IMR-90 (cell line): Measurements from ENCODE around the gene P2RY2. TPM values are rescaled to one million over a fixed set of nuclear protein-coding genes. Genes with fewer than 3 reads are reported as not detected.
"Not testable (repeated sequence)": the region's sequence is repeated elsewhere in the genome, so short reads cannot be mapped to it uniquely, and the experiment has no call there.

Experiments used
- ATAC-seq: fragments of 200-7000 bp; cut with Tn5 transposase; 2 replicates; pipeline ENCODE4 v1.9.1; 2020; ENCODE audit warnings: low read depth, mild to moderate bottlenecking, moderate library complexity
- BruUV-seq: library from RNA; stranded (reverse); fragments of 400-500 nt; replicated peaks from 2 replicates; lab custom pipeline; 2021; lab: Mats Ljungman, UMichigan
- CTCF ChIA-PET: fragments of 300-600 bp; formaldehyde crosslinking; extraction: SDS; loops from one replicate; lab custom pipeline; 2021; ENCODE audit warnings: antibody characterized with exemption; lab: Yijun Ruan, JAX
- POLR2A ChIA-PET: fragments of 300-600 bp; sonication (Branson Sonifier 250); formaldehyde crosslinking; loops from one replicate; lab custom pipeline; 2022; ENCODE audit warnings: antibody characterized with exemption; ENCODE audit not compliant: unreplicated experiment; lab: Charles Lee
- DNase-seq: peaks from one replicate; pipeline ENCODE4 v3.0.0; 2013
- H2AFZ ChIP-seq: replicated peaks from 2 replicates; pipeline ENCODE3; 2013; ENCODE audit warnings: low read length, mild to moderate bottlenecking; ENCODE audit not compliant: poor library complexity
- H2AK5ac ChIP-seq: 2 replicates; pipeline ENCODE4 v1.6.1; 2013; ENCODE audit warnings: low read depth, low read length, inconsistent platforms
- H2AK9ac ChIP-seq: replicated peaks from 2 replicates; pipeline ENCODE3; 2013; ENCODE audit warnings: mild to moderate bottlenecking, low read depth, low read length, moderate library complexity; ENCODE audit not compliant: poor library complexity
- H2BK120ac ChIP-seq: 2 replicates; pipeline ENCODE4 v1.6.1; 2013; ENCODE audit warnings: low read depth, low read length, inconsistent platforms
- H2BK15ac ChIP-seq: 3 replicates; pipeline ENCODE4 v1.6.1; 2013; ENCODE audit warnings: low read depth, low read length, inconsistent platforms
- H2BK20ac ChIP-seq: 2 replicates; pipeline ENCODE4 v1.6.1; 2013; ENCODE audit warnings: low read depth, mild to moderate bottlenecking, inconsistent platforms, low read length, moderate library complexity
- H2BK5ac ChIP-seq: 2 replicates; pipeline ENCODE4 v1.6.1; 2013; ENCODE audit warnings: mild to moderate bottlenecking, low read depth, low read length, inconsistent platforms; ENCODE audit not compliant: poor library complexity, severe bottlenecking
- H3K14ac ChIP-seq: replicated peaks from 2 replicates; pipeline ENCODE4 v1.6.1; 2013; ENCODE audit warnings: low read depth, low read length, inconsistent platforms
- H3K18ac ChIP-seq: 2 replicates; pipeline ENCODE4 v1.6.1; 2013; ENCODE audit warnings: low read depth, low read length, control low read depth
- H3K23ac ChIP-seq: 2 replicates; pipeline ENCODE4 v1.6.1; 2013; ENCODE audit warnings: low read depth, low read length, inconsistent platforms
- H3K27ac ChIP-seq: 2 replicates; pipeline ENCODE4 v1.5.1; 2013; ENCODE audit warnings: mild to moderate bottlenecking, control low read depth, low read length; ENCODE audit not compliant: insufficient read depth
- H3K27me3 ChIP-seq: 2 replicates; pipeline ENCODE4 v1.6.1; 2013; ENCODE audit warnings: low read length; ENCODE audit not compliant: control insufficient read depth, insufficient read depth
- H3K36me3 ChIP-seq: 2 replicates; pipeline ENCODE4 v1.6.1; 2013; ENCODE audit warnings: low read length, mixed read lengths; ENCODE audit not compliant: control insufficient read depth, insufficient read depth
- H3K4ac ChIP-seq: 2 replicates; pipeline ENCODE4 v1.6.1; 2013; ENCODE audit warnings: low read depth, low read length, inconsistent platforms
- H3K4me1 ChIP-seq: 2 replicates; pipeline ENCODE4 v1.6.1; 2013; ENCODE audit warnings: low read length, mixed read lengths; ENCODE audit not compliant: control insufficient read depth, insufficient read depth
- H3K4me2 ChIP-seq: 2 replicates; pipeline ENCODE4 v1.6.1; 2013; ENCODE audit warnings: low read depth, mild to moderate bottlenecking, control low read depth, low read length, moderate library complexity
- H3K4me3 ChIP-seq: 2 replicates; pipeline ENCODE4 v1.5.1; 2013; ENCODE audit warnings: low read depth, mild to moderate bottlenecking, control low read depth, low read length, moderate library complexity; ENCODE audit not compliant: insufficient read depth
- H3K56ac ChIP-seq: 2 replicates; pipeline ENCODE4 v1.6.1; 2013; ENCODE audit warnings: low read length, inconsistent platforms; ENCODE audit not compliant: insufficient read depth; ENCODE audit errors: extremely low read depth
- H3K79me1 ChIP-seq, 2 experiments: 2 replicates each; pipeline ENCODE4 v1.6.1; 2013; ENCODE audit warnings: low read length in 2 of 2, inconsistent platforms in 1 of 2, low read depth in 1 of 2
- H3K9ac ChIP-seq: 2 replicates; pipeline ENCODE4 v1.6.1; 2013; ENCODE audit warnings: low read depth, low read length, control low read depth
- H3K9me1 ChIP-seq: 2 replicates; pipeline ENCODE4 v1.6.1; 2013; ENCODE audit warnings: low read length, inconsistent platforms; ENCODE audit not compliant: insufficient read depth
- H3K9me3 ChIP-seq: 2 replicates; pipeline ENCODE4 v1.6.1; 2013; ENCODE audit warnings: low read length; ENCODE audit not compliant: control insufficient read depth, insufficient read depth
- H4K20me1 ChIP-seq: 2 replicates; pipeline ENCODE4 v1.6.1; 2013; ENCODE audit warnings: low read length, inconsistent platforms; ENCODE audit not compliant: insufficient read depth
- H4K5ac ChIP-seq: 2 replicates; pipeline ENCODE4 v1.6.1; 2013; ENCODE audit warnings: mild to moderate bottlenecking, low read depth, low read length, control low read depth
- H4K8ac ChIP-seq, 2 experiments: 2 replicates each; pipeline ENCODE4 v1.6.1; 2013; ENCODE audit warnings: low read depth in 2 of 2, low read length in 2 of 2, control low read depth in 1 of 2, inconsistent platforms in 1 of 2
- H4K91ac ChIP-seq: 2 replicates; pipeline ENCODE4 v1.6.1; 2013; ENCODE audit warnings: low read depth, low read length, inconsistent platforms; ENCODE audit not compliant: insufficient read depth
- BHLHE40 ChIP-seq: fragments of 150-350 bp; IDR thresholded peaks from 2 replicates; pipeline ENCODE4 v1.6.1; 2016; ENCODE audit warnings: mild to moderate bottlenecking, low read depth, low read length
- CEBPB ChIP-seq: IDR thresholded peaks from 2 replicates; pipeline ENCODE4 v1.6.1; 2012; ENCODE audit warnings: low read depth, low read length, improper control_type of control experiment
- FOS ChIP-seq: fragments of 150-350 bp; IDR thresholded peaks from 2 replicates; pipeline ENCODE4 v1.6.1; 2016; ENCODE audit warnings: low read depth, low read length
- NFE2L2 ChIP-seq: fragments of 150-350 bp; IDR thresholded peaks from 2 replicates; pipeline ENCODE4 v1.6.1; 2016; ENCODE audit warnings: low read depth, mild to moderate bottlenecking, low read length
- POLR2A ChIP-seq: IDR thresholded peaks from 2 replicates; pipeline ENCODE4 v1.6.1; 2012; ENCODE audit warnings: mild to moderate bottlenecking, low read depth, low read length
- RCOR1 ChIP-seq: IDR thresholded peaks from 2 replicates; pipeline ENCODE4 v1.6.1; 2012; ENCODE audit warnings: mild to moderate bottlenecking, low read length, improper control_type of control experiment; ENCODE audit not compliant: insufficient replicate concordance
- RFX5 ChIP-seq: IDR thresholded peaks from 2 replicates; pipeline ENCODE4 v1.8.0; 2012; ENCODE audit warnings: low read depth, mild to moderate bottlenecking, low read length, moderate library complexity
- WGBS, 2 experiments: methylation state at CpG; one replicate each; pipeline versions ENCODE4 v1.1.5 to v1.1.7; 2013; ENCODE audit warnings: missing lambda C conversion rate in 2 of 2; ENCODE audit not compliant: insufficient read length in 1 of 2; ENCODE audit errors: extremely low coverage in 2 of 2; 5-methylcytosine and 5-hydroxymethylcytosine counted together
- dilution Hi-C: fragments of 300-500 bp; cut with HindIII; formaldehyde crosslinking; loops from one replicate; pipeline ENCODE4 v1.14.3; 2018; ENCODE audit warnings: low sequenced_read_pairs; ENCODE audit not compliant: unreplicated experiment
- in situ Hi-C: fragments of 300-500 bp; cut with MboI; formaldehyde crosslinking; loops from 3 replicates; pipeline ENCODE4 v1.14.3; 2019; ENCODE audit warnings: low sequenced_read_pairs, inconsistent platforms, mixed read lengths
- intact Hi-C: fragments of 100-400 bp; cut with micrococcal nuclease; formaldehyde crosslinking; loops from 2 replicates; pipeline ENCODE4 v1.10.0; 2022
- polyA plus RNA-seq, 3 experiments: library from polyadenylated mRNA; depleted of rRNA; stranded (reverse); fragments of >200 nt; gene quantifications; 2 replicates each; pipeline ENCODE4 v1.2.3, GENCODE V29; 2012; ENCODE audit warnings: low replicate concordance in 1 of 3
- total RNA-seq: library from RNA; depleted of rRNA; stranded (reverse); fragments of >200 nt; gene quantifications from 2 replicates; pipeline ENCODE4 v1.2.3, GENCODE V29; 2012
- TF ChIP-seq, protein P1 (sequence below): fragments of 150-350 bp; IDR thresholded peaks from 2 replicates; pipeline ENCODE4 v1.6.1; 2017; ENCODE audit warnings: mild to moderate bottlenecking, antibody characterized with exemption, low read length, low read depth

Gene P2RY2
- total and polyA plus RNA-seq, 2 of the 4 experiments (the other 2 are of a cell fraction) = not detected

DNA sequence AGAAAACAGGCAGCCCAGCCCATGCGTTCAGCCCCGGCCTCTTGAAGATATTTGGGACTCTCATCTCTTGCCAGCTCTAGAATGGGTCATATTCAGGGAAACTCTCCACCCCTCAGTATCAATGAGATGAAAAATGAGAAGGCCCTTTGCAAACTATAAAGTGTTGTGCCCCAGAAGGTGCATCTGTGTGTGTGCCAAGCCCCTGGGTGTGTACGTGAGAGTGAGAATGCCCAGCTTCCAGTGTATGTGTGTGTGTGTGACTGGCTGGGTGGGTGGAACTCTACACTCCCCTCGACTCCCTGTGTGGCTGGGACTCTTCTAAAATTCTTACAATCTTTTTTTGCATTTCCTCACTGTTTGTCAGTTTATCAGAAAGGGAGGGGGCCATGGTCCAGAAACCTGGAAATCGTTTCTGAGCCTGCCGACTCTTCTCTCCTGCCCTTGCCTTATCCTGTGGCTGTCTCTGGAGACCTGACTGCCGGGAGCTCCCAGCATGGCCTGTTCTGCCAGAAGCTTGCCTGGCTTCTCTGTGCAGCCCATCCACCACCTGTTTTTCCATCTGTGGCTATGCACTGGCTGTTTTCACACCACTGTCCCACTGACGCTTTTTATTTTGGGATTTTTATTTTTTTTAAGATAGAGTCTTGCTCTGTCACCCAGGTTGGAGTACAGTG lies 55.3 kb downstream of the P2RY2 start:
- BruUV-seq = no TSS peak
- DNase-seq = no peak
- CTCF ChIA-PET = interaction anchor here (1.2 to 1.3 kb wide), 2 partner anchors 14 to 15 kb away, joined by 4 read pairs; no protein-coding TSS in a partner anchor
- H3K14ac ChIP-seq = no peak overlapping the region
- H2BK120ac ChIP-seq = no peak overlapping the region
- no peak overlapping the region for H2BK20ac ChIP-seq
- H2BK15ac ChIP-seq = no peak overlapping the region
- no peak overlapping the region for H4K8ac ChIP-seq
- no peaks in the 10 kb centered on the region for H4K20me1 ChIP-seq
- no peak overlapping the region for H2AFZ ChIP-seq
- no peak overlapping the region for H4K91ac ChIP-seq
- H3K4ac ChIP-seq = no peak overlapping the region
- no peak for ATAC-seq
- H2AK5ac ChIP-seq = no peak overlapping the region
- H3K27ac ChIP-seq = no peak overlapping the region
- intact Hi-C loops = no loop called here
- no peak overlapping the region for H3K9ac ChIP-seq
- no peaks in the 10 kb centered on the region for H3K79me1 ChIP-seq
- H3K4me3 ChIP-seq = no peak overlapping the region
- H3K56ac ChIP-seq = no peak overlapping the region
- H3K36me3 ChIP-seq = no peaks in the 10 kb centered on the region
- no CpG with 5 or more reads among the region's 8 CpGs for WGBS, 2 experiments
- no peak overlapping the region for H4K5ac ChIP-seq
- no peaks in the 10 kb centered on the region for H3K9me1 ChIP-seq
- no peaks in the 10 kb centered on the region for H3K4me1 ChIP-seq
- no peak overlapping the region for H3K23ac ChIP-seq
- H3K27me3 ChIP-seq = peaks cover 39% of the 10 kb centered on the region
- no peak overlapping the region for H3K4me2 ChIP-seq
- in situ Hi-C loops = no loop called here
- dilution Hi-C loops = no loop called here
- H2BK5ac ChIP-seq = no peak overlapping the region
- H2AK9ac ChIP-seq = no peak overlapping the region
- H3K9me3 ChIP-seq = no peaks in the 10 kb centered on the region
- H3K18ac ChIP-seq = no peak overlapping the region
- POLR2A ChIA-PET = no interaction called here
- no peak for TF ChIP-seq RCOR1
- no peak for TF ChIP-seq NFE2L2
- no peak for TF ChIP-seq RFX5
- no peak for TF ChIP-seq BHLHE40
- TF ChIP-seq POLR2A = no peak
- no peak for TF ChIP-seq FOS
- TF ChIP-seq CEBPB = no peak
- TF ChIP-seq, protein P1, sequence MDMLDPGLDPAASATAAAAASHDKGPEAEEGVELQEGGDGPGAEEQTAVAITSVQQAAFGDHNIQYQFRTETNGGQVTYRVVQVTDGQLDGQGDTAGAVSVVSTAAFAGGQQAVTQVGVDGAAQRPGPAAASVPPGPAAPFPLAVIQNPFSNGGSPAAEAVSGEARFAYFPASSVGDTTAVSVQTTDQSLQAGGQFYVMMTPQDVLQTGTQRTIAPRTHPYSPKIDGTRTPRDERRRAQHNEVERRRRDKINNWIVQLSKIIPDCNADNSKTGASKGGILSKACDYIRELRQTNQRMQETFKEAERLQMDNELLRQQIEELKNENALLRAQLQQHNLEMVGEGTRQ = no peak

DNA sequence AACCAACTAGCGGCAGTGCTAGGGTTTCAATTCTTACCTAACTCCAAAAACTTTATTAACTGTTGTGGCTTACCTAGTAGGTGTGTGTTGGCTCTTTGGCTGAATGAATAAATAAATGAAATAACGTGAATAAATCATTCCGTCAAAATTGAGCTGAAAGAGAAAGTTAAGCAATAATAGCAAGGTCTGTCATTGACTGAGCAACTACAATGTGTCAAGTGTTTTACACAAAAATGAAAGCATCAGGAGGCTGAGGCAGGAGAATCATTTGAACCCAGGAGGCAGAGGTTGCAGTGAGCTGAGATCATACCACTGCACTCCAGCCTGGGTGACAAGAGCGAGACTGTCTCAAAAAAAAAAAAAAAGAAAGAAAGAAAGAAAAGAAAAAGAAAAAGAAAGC lies 56.1 kb downstream of the P2RY2 start:
- in situ Hi-C loops, H2AFZ ChIP-seq, H2BK20ac ChIP-seq, H3K56ac ChIP-seq, H3K79me1 ChIP-seq, H3K4me1 ChIP-seq, H2AK9ac ChIP-seq, H2AK5ac ChIP-seq, H3K9me1 ChIP-seq, H3K4me2 ChIP-seq, H2BK5ac ChIP-seq, H4K20me1 ChIP-seq, H3K23ac ChIP-seq, H4K91ac ChIP-seq, H3K4ac ChIP-seq, H3K9me3 ChIP-seq, H2BK120ac ChIP-seq, H3K27ac ChIP-seq, H3K4me3 ChIP-seq, H2BK15ac ChIP-seq, H3K36me3 ChIP-seq, H3K9ac ChIP-seq, DNase-seq, H3K14ac ChIP-seq, intact Hi-C loops, BruUV-seq, H4K8ac ChIP-seq, dilution Hi-C loops, ATAC-seq, POLR2A ChIA-PET, H3K18ac ChIP-seq, H4K5ac ChIP-seq: not testable (repeated sequence)
- peaks cover 31% of the 10 kb centered on the region for H3K27me3 ChIP-seq
- CTCF ChIA-PET = interaction anchor here (0.9 to 1.4 kb wide), 2 partner anchors 15 to 21 kb away, joined by 3 read pairs; no protein-coding TSS in a partner anchor
- WGBS, 2 experiments = no CpG with 5 or more reads among the region's 4 CpGs
